Right renal cortex interstitium (tissue), 3 donors: ENCODE data around the gene GGT6. TPM values are rescaled to one million over a fixed set of nuclear protein-coding genes. Genes with fewer than 3 reads are reported as not detected.
"Not testable (repeated sequence)": the region's sequence is repeated elsewhere in the genome, so short reads cannot be mapped to it uniquely, and the experiment has no call there.

Source experiments
- DNase-seq, 3 donors: peaks; one replicate each; pipeline ENCODE4 v3.0.0-alpha.2; 2013; ENCODE audit warnings: low read depth in 3 of 3, low spot score in 2 of 3
- polyA plus RNA-seq, 3 donors: library from polyadenylated mRNA; unstranded; fragments of 120-200 nt; gene quantifications; one replicate each; pipeline ENCODE4 v1.2.1, GENCODE V29; 2013; ENCODE audit not compliant: insufficient read length in 3 of 3

The GGT6 gene
- polyA plus RNA-seq, result 1 to 10 TPM; 6.1 to 8.6 (median 7.1) TPM

- no peak for DNase-seq
Observed at GRCh38 chr17:4560421-4560820, at the start of gene GGT6. Gene GGT6, minus strand, starts transcription at chr17:4560577. Its CDS starts 56 bp downstream, at chr17:4560521.

- DNase-seq, result no peak
Observed at GRCh38 chr17:4610162-4610561, 49.8 kb upstream of the GGT6 start.

- DNase-seq, result no peak
Observed at GRCh38 chr17:4609761-4610160, 49.4 kb upstream of the GGT6 start.

GRCh38 chr17:4607773-4608187, 47.4 kb upstream of the GGT6 start:
- no peak for DNase-seq

- DNase-seq, result no peak
Observed at GRCh38 chr17:4607261-4607741, 46.9 kb upstream of the GGT6 start.

GRCh38 chr17:4605826-4606225, 45.4 kb upstream of the GGT6 start:
- no peak for DNase-seq

- not testable (repeated sequence) for DNase-seq
Observed at GRCh38 chr17:4604736-4605135, 44.4 kb upstream of the GGT6 start.

GRCh38 chr17:4604111-4604644, 43.8 kb upstream of the GGT6 start:
- peak in 1 of 3 donors; percentile 42 for DNase-seq

- DNase-seq, result no peak
Observed at GRCh38 chr17:4602041-4602440, 41.7 kb upstream of the GGT6 start.

GRCh38 chr17:4601326-4601725, 40.9 kb upstream of the GGT6 start:
- no peak for DNase-seq

- no peak for DNase-seq
Observed at GRCh38 chr17:4600563-4600962, 40.2 kb upstream of the GGT6 start.

GRCh38 chr17:4599505-4600281, 39.3 kb upstream of the GGT6 start:
- DNase-seq, result no peak

GRCh38 chr17:4598776-4599504, 38.6 kb upstream of the GGT6 start:
- no peak for DNase-seq

GRCh38 chr17:4597975-4598374, 37.6 kb upstream of the GGT6 start:
- DNase-seq, result no peak

- DNase-seq, result no peak
Observed at GRCh38 chr17:4596636-4597380, 36.4 kb upstream of the GGT6 start.

GRCh38 chr17:4595685-4596342, 35.4 kb upstream of the GGT6 start:
- not testable (repeated sequence) for DNase-seq

GRCh38 chr17:4594931-4595684, 34.7 kb upstream of the GGT6 start:
- no peak for DNase-seq

GRCh38 chr17:4594406-4594805, 34.0 kb upstream of the GGT6 start:
- DNase-seq, result no peak

- no peak for DNase-seq
Observed at GRCh38 chr17:4593021-4593421, 32.6 kb upstream of the GGT6 start.
